Transverse colon (tissue), 3 donors: ENCODE data around the gene GLI3.

Experiments
- POLR2A ChIP-seq: fragments of 450-650 bp; IDR thresholded peaks from one replicate; pipeline ENCODE4 v1.6.1; 2016; ENCODE audit warnings: antibody characterized with exemption, mild to moderate bottlenecking, moderate library complexity
- POLR2AphosphoS5 ChIP-seq, 3 donors: sonication (generic); formaldehyde crosslinking; IDR thresholded peaks; one replicate each; pipeline ENCODE4 v1.6.1; 2016; ENCODE audit warnings: antibody characterized with exemption in 3 of 3

- no peak for TF ChIP-seq POLR2A
- peak; percentile 59 to 72 (median 72) for TF ChIP-seq POLR2AphosphoS5 (IDR thresholded peaks at IDR 0.05)
These were observed 320.5 kb downstream of the GLI3 start for GRCh38 chr7:41916450-41916927.
